Activated CD8-positive, alpha-beta T cell treated with anti-CD3 and anti-CD28 coated beads, Interleukin-2, amount 10 ng/mL, durations not matched to agents 7 days and 5 days (primary cell): ENCODE results near the gene PARD3B. TPM values are rescaled to one million over a fixed set of nuclear protein-coding genes. Genes with fewer than 3 reads are reported as not detected.
A peak's percentile ranks its signal among the peaks of the same experiment; 100 is the strongest.

Experiments
- ATAC-seq: fragments of 150-1000 bp; cut with Tn5 transposase; one replicate; pipeline ENCODE4 v1.10.0; 2021; ENCODE audit warnings: moderate library complexity
- CTCF ChIA-PET: fragments of 350-600 bp; sonication (Branson Sonifier 250); formaldehyde crosslinking; loops from one replicate; lab custom pipeline; 2021; ENCODE audit warnings: antibody characterized with exemption; lab: Charles Lee
- POLR2A ChIA-PET: fragments of 350-600 bp; sonication (Branson Sonifier 250); formaldehyde crosslinking; loops from one replicate; lab custom pipeline; 2021; ENCODE audit warnings: antibody characterized with exemption; lab: Charles Lee
- DNase-seq: peaks from one replicate; pipeline ENCODE4 v3.0.0-alpha.2; 2020
- H3K27ac Mint-ChIP-seq: one replicate; pipeline ENCODE4 v1.8.0; 2021; ENCODE audit warnings: mild to moderate bottlenecking, mixed read lengths
- H3K27me3 Mint-ChIP-seq: one replicate; pipeline ENCODE4 v1.8.0; 2021; ENCODE audit warnings: low read depth, mixed read lengths
- H3K36me3 Mint-ChIP-seq: one replicate; pipeline ENCODE4 v1.8.0; 2021; ENCODE audit warnings: low read depth, mixed read lengths
- H3K4me1 Mint-ChIP-seq: one replicate; pipeline ENCODE4 v1.8.0; 2021; ENCODE audit warnings: low read depth, mixed read lengths
- H3K4me3 Mint-ChIP-seq: one replicate; pipeline ENCODE4 v1.8.0; 2021; ENCODE audit warnings: mild to moderate bottlenecking, mixed read lengths
- H3K9me3 Mint-ChIP-seq: one replicate; pipeline ENCODE4 v1.8.0; 2022; ENCODE audit warnings: mixed read lengths; ENCODE audit not compliant: insufficient read depth
- total RNA-seq, 2 experiments: library from RNA; stranded (reverse); gene quantifications; one replicate each; pipeline ENCODE4 v1.2.3, GENCODE V29; 2021

Gene PARD3B
- total RNA-seq, 2 experiments from 2014 or later, result 0.76 to 1.0 TPM

DNA sequence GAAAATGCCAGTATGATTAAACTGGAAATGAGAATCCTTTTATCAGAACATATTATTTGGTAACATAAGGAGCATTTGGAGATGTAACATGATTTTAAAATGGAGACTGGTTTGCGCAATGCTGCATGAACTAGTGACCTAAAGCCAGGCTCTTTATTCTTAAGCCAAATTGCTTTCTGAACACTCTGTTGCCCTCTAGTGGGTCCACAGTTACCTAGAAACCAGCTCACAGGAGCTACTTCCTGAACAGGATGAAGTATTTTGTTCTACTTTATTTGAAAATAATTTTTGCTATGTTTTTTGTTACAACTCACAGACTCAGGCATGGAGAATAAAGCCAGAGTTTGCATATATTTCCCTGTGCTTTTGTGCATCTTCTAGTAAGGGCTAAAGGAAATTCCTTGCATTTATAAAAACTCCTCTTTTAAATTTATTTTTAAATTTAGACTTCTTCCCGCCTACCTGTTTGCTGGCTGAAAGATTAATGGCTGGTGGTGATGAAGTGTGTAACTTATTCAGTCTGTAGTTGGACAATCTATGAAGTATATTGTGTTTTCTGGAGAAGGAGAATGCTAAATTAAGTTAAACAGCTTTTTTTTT is 146.7 kb downstream of the PARD3B start:
- H3K27me3 Mint-ChIP-seq, result peaks cover 2% of the 10 kb centered on the region
- ATAC-seq, result no peak
- POLR2A ChIA-PET, result no interaction called here

DNA sequence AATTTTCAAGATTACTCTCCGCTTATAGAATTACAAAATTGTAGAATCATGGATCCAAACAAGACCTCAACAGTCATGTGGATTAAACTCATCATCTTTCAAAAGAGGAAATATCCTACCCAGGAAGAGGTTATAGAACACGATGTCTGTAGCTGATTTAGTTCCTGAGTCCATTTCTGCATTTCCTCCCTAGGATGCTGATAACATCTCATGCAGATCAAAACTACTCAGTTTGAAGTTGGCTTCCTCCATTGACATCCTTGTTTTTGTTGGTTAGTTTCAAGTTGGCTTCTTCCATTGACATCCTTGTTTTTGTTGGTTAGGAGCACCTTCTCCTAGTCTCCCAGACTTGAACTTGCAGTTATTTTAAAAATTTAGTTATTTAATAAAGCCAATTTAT is 147.5 kb downstream of the PARD3B start:
- Mint-ChIP-seq H3K36me3 (no peaks in the 10 kb centered on the region), H3K4me3 (no peak overlapping the region), H3K27me3 (peaks cover 4% of the 10 kb centered on the region), H3K27ac (no peak overlapping the region), H3K9me3 (no peaks in the 10 kb centered on the region), H3K4me1 (peaks cover 10% of the 10 kb centered on the region)
- no peak for DNase-seq
- ATAC-seq, result no peak
- ChIA-PET CTCF (interaction anchor here (0.7 to 1.6 kb wide), 10 partner anchors 9 to 983 kb away, joined by 3 to 5 read pairs (median 3); no protein-coding TSS in a partner anchor), POLR2A (no interaction called here)

More for the DNA sequence above, 146.7 kb downstream of the PARD3B start:
- no peak overlapping the region for H3K27ac Mint-ChIP-seq
- peaks cover 10% of the 10 kb centered on the region for H3K4me1 Mint-ChIP-seq
- no peaks in the 10 kb centered on the region for H3K9me3 Mint-ChIP-seq
- H3K4me3 Mint-ChIP-seq, result no peak overlapping the region
- peak; percentile 52 for DNase-seq
- no peaks in the 10 kb centered on the region for H3K36me3 Mint-ChIP-seq
- CTCF ChIA-PET, result interaction anchor here (0.7 to 1.6 kb wide), 11 partner anchors 8 to 984 kb away, joined by 3 to 7 read pairs (median 3); no protein-coding TSS in a partner anchor

DNA sequence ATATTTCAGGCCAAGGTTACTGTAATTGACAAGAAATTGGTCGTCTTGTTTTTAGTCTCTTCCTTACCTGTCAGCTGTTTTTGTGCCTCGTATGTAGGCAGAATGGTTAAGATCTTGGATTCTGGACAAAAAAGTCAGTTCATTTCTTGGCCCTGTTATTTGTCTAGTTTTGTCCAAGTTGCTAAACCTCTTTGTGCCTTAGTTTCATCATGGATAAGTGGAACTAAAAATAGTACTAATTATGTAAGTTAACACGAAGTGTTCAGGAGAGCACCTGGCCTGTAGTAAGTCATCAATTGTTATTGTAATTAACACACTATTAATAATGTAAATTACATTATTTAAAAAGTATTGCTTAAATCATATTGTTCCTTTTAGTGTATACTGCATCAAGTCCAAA is 148.0 kb downstream of the PARD3B start:
- H3K4me1 Mint-ChIP-seq, result peaks cover 10% of the 10 kb centered on the region
- no peak overlapping the region for H3K27ac Mint-ChIP-seq
- no peak overlapping the region for H3K4me3 Mint-ChIP-seq
- ATAC-seq (no peak), DNase-seq (no peak)
- H3K27me3 Mint-ChIP-seq, result peaks cover 4% of the 10 kb centered on the region
- CTCF ChIA-PET, result interaction anchor here (0.8 to 1.5 kb wide), 4 partner anchors 13 to 983 kb away, joined by 3 to 4 read pairs (median 4); no protein-coding TSS in a partner anchor
- no peaks in the 10 kb centered on the region for H3K9me3 Mint-ChIP-seq
- no peaks in the 10 kb centered on the region for H3K36me3 Mint-ChIP-seq
- POLR2A ChIA-PET, result no interaction called here

DNA sequence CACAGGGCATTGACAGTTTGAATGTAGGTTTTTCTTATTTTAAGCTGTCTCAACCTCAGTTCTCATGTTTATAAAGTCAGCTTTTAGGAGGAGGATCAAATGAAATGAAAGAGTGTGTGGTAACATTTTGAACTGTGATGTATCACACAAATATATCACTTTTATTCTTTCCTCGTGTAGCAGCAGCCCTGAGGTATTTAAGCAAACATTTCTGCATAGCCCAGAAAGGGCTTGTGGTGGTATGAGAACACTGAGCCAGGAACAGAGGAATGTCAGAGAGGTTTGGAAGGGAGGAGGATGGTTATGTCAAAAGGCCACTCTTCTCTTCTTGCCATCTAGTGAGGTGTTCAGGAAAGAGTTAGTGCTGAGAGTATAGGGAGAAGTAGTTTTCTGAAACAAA is 150.2 kb downstream of the PARD3B start:
- no peaks in the 10 kb centered on the region for H3K9me3 Mint-ChIP-seq
- H3K27me3 Mint-ChIP-seq, result peaks cover 4% of the 10 kb centered on the region
- H3K36me3 Mint-ChIP-seq, result no peaks in the 10 kb centered on the region
- H3K27ac Mint-ChIP-seq, result no peak overlapping the region
- POLR2A ChIA-PET, result no interaction called here
- ATAC-seq (no peak), DNase-seq (no peak)
- no peak overlapping the region for H3K4me3 Mint-ChIP-seq
- H3K4me1 Mint-ChIP-seq, result peaks cover 10% of the 10 kb centered on the region
- CTCF ChIA-PET, result interaction anchor here (0.7 to 1.1 kb wide), 2 partner anchors 11 to 436 kb away, joined by 3 read pairs; no protein-coding TSS in a partner anchor

GRCh38 chr2:204696124-204696523 is 150.8 kb downstream of the PARD3B start:
- ATAC-seq (no peak), DNase-seq (no peak)
- Mint-ChIP-seq H3K9me3 (no peaks in the 10 kb centered on the region), H3K27ac (no peak overlapping the region), H3K36me3 (no peaks in the 10 kb centered on the region), H3K4me1 (peaks cover 10% of the 10 kb centered on the region), H3K27me3 (peaks cover 4% of the 10 kb centered on the region), H3K4me3 (no peak overlapping the region)
- ChIA-PET POLR2A (no interaction called here), CTCF (no interaction called here)

GRCh38 chr2:204705243-204705932 is 160.1 kb downstream of the PARD3B start:
- Mint-ChIP-seq H3K27ac (no peak overlapping the region), H3K27me3 (no peaks in the 10 kb centered on the region), H3K4me1 (no peaks in the 10 kb centered on the region), H3K4me3 (no peak overlapping the region), H3K36me3 (no peaks in the 10 kb centered on the region), H3K9me3 (no peaks in the 10 kb centered on the region)
- ATAC-seq (no peak), DNase-seq (no peak)
- POLR2A ChIA-PET, result no interaction called here
- CTCF ChIA-PET, result no interaction called here

DNA sequence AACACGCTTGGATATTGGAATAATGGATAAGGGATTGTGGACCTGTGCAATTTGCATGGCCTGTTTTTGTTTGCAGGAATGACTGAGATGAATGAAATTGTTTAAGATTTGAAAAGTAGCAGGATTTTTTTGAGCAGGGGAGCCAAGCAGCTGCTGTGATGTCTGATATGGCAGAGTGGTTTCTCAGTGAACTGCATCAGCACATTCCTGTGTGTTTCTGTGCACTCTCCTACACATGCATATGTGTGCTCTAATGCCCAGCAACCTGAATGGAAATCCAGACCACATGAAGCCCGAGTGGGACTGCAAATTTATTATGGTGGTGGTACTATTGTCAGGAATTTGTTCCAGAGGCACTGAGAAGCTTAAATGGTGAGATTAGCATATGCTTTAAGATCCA is 161.7 kb downstream of the PARD3B start:
- POLR2A ChIA-PET, result no interaction called here
- no peak for ATAC-seq
- Mint-ChIP-seq H3K36me3 (no peaks in the 10 kb centered on the region), H3K4me1 (no peaks in the 10 kb centered on the region), H3K4me3 (no peak overlapping the region), H3K27ac (no peak overlapping the region), H3K27me3 (no peaks in the 10 kb centered on the region), H3K9me3 (no peaks in the 10 kb centered on the region)
- DNase-seq, result no peak
- CTCF ChIA-PET, result interaction anchor here (0.7 kb wide), 1 partner anchor 969 kb away, joined by 3 read pairs; no protein-coding TSS in a partner anchor

DNA sequence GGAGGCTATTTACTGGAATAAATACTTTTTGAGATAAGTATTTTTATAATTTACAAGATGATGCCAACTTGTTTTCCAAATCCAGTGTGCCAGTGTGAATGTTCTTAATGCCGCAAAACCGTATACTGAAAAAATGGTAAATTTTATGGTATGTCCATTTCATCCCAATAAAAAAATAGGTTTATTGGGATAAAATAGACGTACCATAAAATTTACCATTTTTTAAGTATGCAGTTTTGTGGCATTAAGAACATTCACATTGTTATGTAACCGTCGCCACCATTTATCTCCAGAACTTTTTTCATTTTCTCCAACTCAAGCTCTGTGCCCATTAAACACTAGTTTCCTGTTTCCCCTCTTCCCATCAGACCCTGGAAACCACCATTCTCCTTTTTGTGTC is 167.9 kb downstream of the PARD3B start:
- Mint-ChIP-seq H3K4me1 (no peaks in the 10 kb centered on the region), H3K4me3 (no peak overlapping the region), H3K9me3 (no peaks in the 10 kb centered on the region), H3K27me3 (no peaks in the 10 kb centered on the region), H3K36me3 (no peaks in the 10 kb centered on the region), H3K27ac (no peak overlapping the region)
- ATAC-seq (no peak), DNase-seq (no peak)
- POLR2A ChIA-PET, result no interaction called here
- CTCF ChIA-PET, result no interaction called here

DNA sequence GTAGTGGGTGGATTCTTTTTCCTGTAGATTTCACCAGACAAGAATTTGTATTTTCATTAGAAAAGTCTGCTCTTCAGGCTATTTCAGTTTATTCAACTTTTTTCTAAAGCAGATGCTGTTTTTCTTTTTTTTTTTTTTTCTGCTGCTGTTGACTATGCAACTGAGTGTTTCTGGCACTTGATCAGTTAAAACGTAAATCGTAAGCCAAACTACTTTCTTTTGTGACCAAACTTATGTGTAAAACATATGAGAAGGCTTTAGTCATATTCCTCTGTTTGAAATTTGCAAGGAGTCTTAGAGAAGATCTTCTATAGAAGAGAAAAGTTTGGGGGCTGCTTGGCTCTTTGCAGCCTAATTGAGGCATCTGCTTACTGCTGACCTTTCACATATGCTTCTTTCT is 170.1 kb downstream of the PARD3B start:
- Mint-ChIP-seq H3K27ac (no peak overlapping the region), H3K4me1 (no peaks in the 10 kb centered on the region), H3K9me3 (no peaks in the 10 kb centered on the region), H3K36me3 (no peaks in the 10 kb centered on the region), H3K27me3 (no peaks in the 10 kb centered on the region), H3K4me3 (no peak overlapping the region)
- DNase-seq (no peak), ATAC-seq (no peak)
- ChIA-PET POLR2A (no interaction called here), CTCF (no interaction called here)

GRCh38 chr2:204717591-204717990 is 172.3 kb downstream of the PARD3B start:
- no peaks in the 10 kb centered on the region for H3K36me3 Mint-ChIP-seq
- no peaks in the 10 kb centered on the region for H3K4me1 Mint-ChIP-seq
- ATAC-seq (no peak), DNase-seq (no peak)
- no peak overlapping the region for H3K27ac Mint-ChIP-seq
- POLR2A ChIA-PET, result no interaction called here
- no peaks in the 10 kb centered on the region for H3K27me3 Mint-ChIP-seq
- H3K9me3 Mint-ChIP-seq, result no peaks in the 10 kb centered on the region
- CTCF ChIA-PET, result no interaction called here
- H3K4me3 Mint-ChIP-seq, result no peak overlapping the region

GRCh38 chr2:204718607-204719006 is 173.3 kb downstream of the PARD3B start:
- H3K9me3 Mint-ChIP-seq, result no peaks in the 10 kb centered on the region
- no peak for ATAC-seq
- no peaks in the 10 kb centered on the region for H3K27me3 Mint-ChIP-seq
- H3K4me3 Mint-ChIP-seq, result no peak overlapping the region
- DNase-seq, result no peak
- no peak overlapping the region for H3K27ac Mint-ChIP-seq
- H3K36me3 Mint-ChIP-seq, result no peaks in the 10 kb centered on the region
- CTCF ChIA-PET, result no interaction called here
- H3K4me1 Mint-ChIP-seq, result no peaks in the 10 kb centered on the region
- POLR2A ChIA-PET, result no interaction called here

GRCh38 chr2:204720874-204721273 is 175.6 kb downstream of the PARD3B start:
- H3K9me3 Mint-ChIP-seq, result no peaks in the 10 kb centered on the region
- H3K27me3 Mint-ChIP-seq, result no peaks in the 10 kb centered on the region
- H3K36me3 Mint-ChIP-seq, result no peaks in the 10 kb centered on the region
- DNase-seq, result no peak
- ChIA-PET CTCF (no interaction called here), POLR2A (no interaction called here)
- no peak overlapping the region for H3K4me3 Mint-ChIP-seq
- ATAC-seq, result no peak
- H3K27ac Mint-ChIP-seq, result no peak overlapping the region
- H3K4me1 Mint-ChIP-seq, result no peaks in the 10 kb centered on the region
